Sigmoid colon (tissue), 7 donors: ENCODE measurements around the gene CARMIL3. TPM values are rescaled to one million over a fixed set of nuclear protein-coding genes. Genes with fewer than 3 reads are reported as not detected.

Experiments used
- DNase-seq: peaks from one replicate; pipeline ENCODE4 v3.0.0-alpha.2; 2019
- H3K27ac ChIP-seq, 4 donors: fragments of 200-600 bp; sonication (generic); one replicate each; pipeline ENCODE4 v1.5.1; 2016 to 2019; ENCODE audit warnings: mild to moderate bottlenecking in 1 of 4
- H3K27me3 ChIP-seq, 3 donors: fragments of 200-600 bp; sonication (generic); one replicate each; pipeline ENCODE4 v1.5.1; 2019; ENCODE audit warnings: mild to moderate bottlenecking in 1 of 3
- H3K36me3 ChIP-seq, 4 donors: fragments of 200-600 bp; sonication (generic); one replicate each; pipeline ENCODE4 v1.5.1; 2016 to 2019
- H3K4me1 ChIP-seq, 4 donors: fragments of 200-600 bp; sonication (generic); one replicate each; pipeline ENCODE4 v1.5.1; 2017 to 2019
- H3K4me3 ChIP-seq, 4 donors: fragments of 200-600 bp; sonication (generic); one replicate each; pipeline ENCODE4 v1.5.1; 2017 to 2019; ENCODE audit warnings: mild to moderate bottlenecking in 2 of 4, moderate library complexity in 1 of 4
- H3K9me3 ChIP-seq, 4 donors: fragments of 200-600 bp in 3 of 4; sonication (generic) in 3 of 4; one replicate each; pipeline versions ENCODE4 v1.5.1 to v1.6.1; 2013 to 2019
- CTCF ChIP-seq, 4 experiments: fragments of 450-650 bp in 3 of 4; fragments of 200-600 bp in 1 of 4; IDR thresholded peaks; one replicate each; pipeline ENCODE4 v1.5.1; 2016 to 2019; ENCODE audit warnings: antibody characterized with exemption in 4 of 4, mild to moderate bottlenecking in 3 of 4, moderate library complexity in 2 of 4
- EP300 ChIP-seq, 4 donors: sonication (generic); formaldehyde crosslinking; IDR thresholded peaks; one replicate each; pipeline ENCODE4 v1.6.1; 2017; ENCODE audit warnings: antibody characterized with exemption in 4 of 4
- POLR2A ChIP-seq, 2 donors: fragments of 450-650 bp; IDR thresholded peaks; one replicate each; pipeline ENCODE4 v1.6.1; 2016; ENCODE audit warnings: antibody characterized with exemption in 2 of 2, mild to moderate bottlenecking in 2 of 2, moderate library complexity in 2 of 2
- POLR2AphosphoS5 ChIP-seq, 4 donors: sonication (generic); formaldehyde crosslinking; IDR thresholded peaks; one replicate each; pipeline ENCODE4 v1.6.1; 2017; ENCODE audit warnings: antibody characterized with exemption in 4 of 4
- WGBS, 2 donors: extraction: QIAGEN DNeasy Blood & Tissue Kit; methylation state at CpG; one replicate each; pipeline ENCODE4 v1.1.7; 2013; 5-methylcytosine and 5-hydroxymethylcytosine counted together
- intact Hi-C: fragments of 100-400 bp; cut with DNase I; formaldehyde crosslinking; loops from one replicate; pipeline ENCODE4 v1.15.1; 2023
- polyA plus RNA-seq, 3 donors: library from polyadenylated mRNA; stranded (reverse); fragments of 200-250 nt; gene quantifications; one replicate each; pipeline ENCODE4 v1.2.3, GENCODE V29; 2013
- total RNA-seq, 4 donors: library from RNA; depleted of rRNA; stranded (reverse); fragments of >200 nt; gene quantifications; one replicate each; pipeline ENCODE4 v1.1.0, GENCODE V29; 2016
- donor health status: healthy with polysubstance abuse.
- donor health status: Bipolar disorder and iron deficiency.
- donor health status: healthy.

CARMIL3 gene
- total and polyA plus RNA-seq, 7 donors, result under 0.01 to 3.3 (median 0.23) TPM

GRCh38 chr14:24067133-24068082 is 15.6 kb downstream of the CARMIL3 start:
- TF ChIP-seq CTCF (IDR thresholded peaks at IDR 0.05) (no peak), POLR2A (IDR thresholded peaks at IDR 0.05) (no peak), EP300 (IDR thresholded peaks at IDR 0.05) (no peak), POLR2AphosphoS5 (IDR thresholded peaks at IDR 0.05) (no peak)
- WGBS, 2 donors, result 55 to 84% methylated on average over 12 of the region's 12 CpGs
- Histone ChIP-seq H3K4me3 (no peak overlapping the region), H3K27me3 (peaks cover 0 to 2% (median 0%) of the 10 kb centered on the region in 3 donors), H3K27ac (no peak overlapping the region), H3K4me1 (peaks cover 0 to 14% (median 13%) of the 10 kb centered on the region in 4 donors), H3K36me3 (no peaks in the 10 kb centered on the region), H3K9me3 (no peaks in the 10 kb centered on the region)
- intact Hi-C loops, result no loop called here
- DNase-seq, result peak; percentile 40

GRCh38 chr14:24068711-24069410 is 17.1 kb downstream of the CARMIL3 start:
- Histone ChIP-seq H3K27me3 (peaks cover 0 to 15% (median 0%) of the 10 kb centered on the region in 3 donors), H3K27ac (no peak overlapping the region), H3K36me3 (no peaks in the 10 kb centered on the region), H3K4me1 (peaks cover 0 to 18% (median 17%) of the 10 kb centered on the region in 4 donors), H3K4me3 (no peak overlapping the region), H3K9me3 (no peaks in the 10 kb centered on the region)
- DNase-seq, result peak; percentile 46
- intact Hi-C loops, result no loop called here
- TF ChIP-seq EP300 (IDR thresholded peaks at IDR 0.05), result no peak
- 90 to 91% methylated on average over 10 of the region's 10 CpGs for WGBS, 2 donors

GRCh38 chr14:24069411-24069735 is 17.6 kb downstream of the CARMIL3 start:
- peaks cover 0 to 16% (median 0%) of the 10 kb centered on the region in 3 donors for H3K27me3 ChIP-seq
- no peaks in the 10 kb centered on the region for H3K36me3 ChIP-seq
- no peak overlapping the region for H3K27ac ChIP-seq
- peaks cover 0 to 18% (median 17%) of the 10 kb centered on the region in 4 donors for H3K4me1 ChIP-seq
- H3K9me3 ChIP-seq, result no peaks in the 10 kb centered on the region
- intact Hi-C loops, result no loop called here
- H3K4me3 ChIP-seq, result no peak overlapping the region
- peak; percentile 43 for DNase-seq
- TF ChIP-seq EP300 (IDR thresholded peaks at IDR 0.05), result no peak
- TF ChIP-seq CTCF (IDR thresholded peaks at IDR 0.05), result no peak
- TF ChIP-seq POLR2AphosphoS5 (IDR thresholded peaks at IDR 0.05), result no peak
- TF ChIP-seq POLR2A (IDR thresholded peaks at IDR 0.05), result no peak
- WGBS, 2 donors, result 87 to 93% methylated on average over 6 of the region's 6 CpGs

- Histone ChIP-seq H3K4me3 (no peak overlapping the region), H3K4me1 (peaks cover 0 to 18% (median 17%) of the 10 kb centered on the region in 4 donors), H3K27ac (no peak overlapping the region), H3K36me3 (no peaks in the 10 kb centered on the region), H3K27me3 (peaks cover 0 to 16% (median 0%) of the 10 kb centered on the region in 3 donors), H3K9me3 (no peaks in the 10 kb centered on the region)
- TF ChIP-seq CTCF (IDR thresholded peaks at IDR 0.05) (no peak), POLR2A (IDR thresholded peaks at IDR 0.05) (no peak), EP300 (IDR thresholded peaks at IDR 0.05) (no peak)
- intact Hi-C loops, result no loop called here
- WGBS, 2 donors, result 84 to 89% methylated on average over 10 of the region's 10 CpGs
- DNase-seq, result peak; percentile 29
These were observed 18.7 kb downstream of the CARMIL3 start for GRCh38 chr14:24070285-24071143.
